DMS114 treated with DMSO at 0.1 percent for 48 hours (cell line): Measurements from ENCODE around the gene KIFC1.

ENCODE experiments used
- DNase-seq: peaks from one replicate; lab custom pipeline; 2025; ENCODE audit not compliant: unreplicated experiment; lab: John Stamatoyannopoulos, UW

KIFC1 gene

DNA sequence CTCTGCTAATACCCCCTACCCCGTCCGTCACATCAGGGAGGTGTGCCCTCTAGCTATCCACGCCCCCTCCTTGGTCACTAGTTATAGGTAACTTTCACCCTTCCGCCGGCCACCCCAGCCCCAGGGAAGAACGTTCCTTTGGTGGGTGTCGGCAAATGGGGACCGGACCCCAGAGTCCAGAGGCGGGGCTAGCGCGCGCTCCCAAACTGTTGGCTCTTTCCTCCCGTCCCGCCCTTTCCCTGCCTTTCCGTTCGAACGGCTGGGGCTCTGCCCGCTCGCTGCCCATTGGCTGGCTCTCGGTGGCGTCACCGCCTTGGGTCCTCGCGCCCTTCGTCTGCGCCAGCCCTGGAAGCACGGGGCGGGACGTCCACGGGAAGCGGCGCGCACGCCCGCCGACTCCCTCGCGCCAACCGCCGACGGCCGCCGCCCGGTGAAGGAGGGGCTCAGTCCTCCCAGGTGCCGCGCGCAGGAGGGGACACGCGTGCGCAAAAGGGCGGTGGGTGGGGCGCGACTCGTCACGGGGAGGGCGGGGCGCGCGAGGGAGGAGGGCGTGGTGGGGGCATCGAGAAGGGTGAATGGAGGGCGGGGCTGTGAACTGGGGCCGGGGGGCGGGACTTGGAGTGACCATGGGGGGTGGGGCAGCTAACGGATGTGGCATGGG is 18.6 kb downstream of the KIFC1 start:
- DNase-seq = peak; percentile 97

DNA sequence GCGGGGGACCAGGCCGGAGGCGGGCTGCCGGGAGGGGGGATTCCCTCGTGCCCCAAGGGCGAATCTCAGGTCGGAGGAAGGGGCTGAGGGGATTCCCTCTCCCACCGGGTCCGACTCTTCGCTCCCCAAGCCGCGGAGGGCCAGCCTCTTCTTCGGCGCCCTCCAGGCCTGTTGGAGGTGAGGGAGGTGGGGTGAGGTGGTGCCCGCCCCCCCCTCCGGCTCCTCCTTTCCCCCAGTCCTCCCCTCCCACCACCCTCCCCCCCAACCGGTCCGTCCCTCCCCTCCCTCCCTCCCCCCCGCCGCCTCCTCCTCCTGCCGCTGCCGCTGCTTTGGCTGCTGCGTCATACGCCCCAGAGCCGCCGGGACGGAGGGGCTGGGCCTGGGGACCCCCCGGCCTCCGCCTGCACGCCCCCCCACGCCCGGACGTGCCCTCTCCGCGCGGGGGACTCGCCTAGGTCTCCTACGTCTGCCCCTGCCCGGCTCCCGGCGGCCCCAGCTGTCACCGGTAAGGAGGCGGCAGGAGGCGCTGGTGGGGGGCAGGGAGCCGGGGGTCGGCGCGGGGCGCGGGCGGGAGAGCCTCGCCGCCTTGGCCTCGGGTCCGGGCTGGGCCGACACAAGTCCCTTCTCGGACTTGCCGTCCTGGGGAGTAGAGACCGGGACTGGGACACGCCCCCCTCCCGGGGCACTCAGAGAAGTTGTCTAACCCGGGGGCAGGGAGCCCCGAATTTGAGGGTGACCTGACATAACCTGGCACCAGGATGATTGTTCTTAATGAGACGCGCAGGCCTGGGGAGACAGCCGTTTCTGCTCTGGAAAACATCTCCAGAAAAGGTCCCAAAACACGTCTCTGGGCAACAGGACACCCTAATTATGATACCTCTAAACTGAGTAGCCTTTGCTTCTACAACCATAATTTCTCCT is 19.3 kb downstream of the KIFC1 start, which contains the start of gene PHF1:
Gene PHF1 (plus strand): TSS at position 304 of the 921 bp plus-strand sequence. CDS start 1,250 bp downstream, outside the sequence.
- no peak for DNase-seq

DNA sequence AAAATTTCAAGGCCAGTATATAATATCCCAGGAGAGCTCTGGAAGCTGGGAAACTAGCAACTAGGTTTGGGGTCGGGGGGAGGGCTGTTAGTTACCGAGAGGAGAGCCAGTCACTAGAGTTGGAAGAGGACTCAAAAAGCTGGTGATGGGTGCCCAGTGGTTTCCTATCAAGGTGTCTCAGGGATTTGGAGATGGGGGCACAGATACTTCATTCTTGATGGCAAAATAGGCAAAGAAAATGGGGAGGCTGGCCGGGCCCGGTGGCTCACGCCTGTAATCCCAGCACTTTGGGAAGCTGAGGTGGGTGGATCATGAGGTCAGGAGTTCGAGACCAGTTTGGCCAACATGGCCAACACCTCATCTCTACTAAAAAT is 20.0 kb downstream of the KIFC1 start:
- DNase-seq = no peak

DNA sequence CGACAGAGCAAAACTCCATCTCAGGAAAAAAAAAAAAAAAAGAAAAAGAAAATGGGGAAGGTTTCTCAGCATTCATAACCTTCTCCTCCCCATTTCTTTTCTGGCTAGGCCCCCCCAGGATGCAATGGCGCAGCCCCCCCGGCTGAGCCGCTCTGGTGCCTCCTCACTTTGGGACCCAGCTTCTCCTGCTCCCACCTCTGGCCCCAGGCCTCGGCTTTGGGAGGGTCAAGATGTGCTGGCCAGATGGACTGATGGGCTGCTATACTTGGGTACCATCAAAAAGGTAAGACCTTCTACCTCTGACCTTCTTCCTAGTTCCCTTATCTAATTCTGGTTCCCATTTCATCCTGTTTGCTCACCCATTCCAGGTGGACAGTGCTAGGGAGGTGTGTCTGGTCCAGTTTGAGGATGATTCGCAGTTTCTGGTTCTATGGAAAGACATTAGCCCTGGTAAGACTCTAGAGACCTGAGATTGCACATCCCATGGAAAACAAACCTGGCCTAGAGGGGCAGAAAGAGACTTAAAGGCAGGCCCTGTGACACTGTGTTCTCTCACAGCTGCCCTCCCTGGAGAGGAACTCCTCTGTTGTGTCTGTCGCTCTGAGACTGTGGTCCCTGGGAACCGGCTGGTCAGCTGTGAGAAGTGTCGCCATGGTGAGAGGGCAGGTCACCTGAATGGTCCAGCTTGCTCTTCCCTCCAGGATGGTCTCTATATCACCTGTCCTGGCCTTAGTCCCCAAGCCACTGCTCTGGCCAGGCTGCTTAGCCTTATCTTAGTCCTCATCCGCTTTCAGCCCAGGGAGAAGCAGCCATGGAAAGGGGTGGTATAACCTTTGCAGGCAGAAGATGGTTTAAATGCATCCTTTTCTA is 20.8 kb downstream of the KIFC1 start:
- DNase-seq = no peak

DNA sequence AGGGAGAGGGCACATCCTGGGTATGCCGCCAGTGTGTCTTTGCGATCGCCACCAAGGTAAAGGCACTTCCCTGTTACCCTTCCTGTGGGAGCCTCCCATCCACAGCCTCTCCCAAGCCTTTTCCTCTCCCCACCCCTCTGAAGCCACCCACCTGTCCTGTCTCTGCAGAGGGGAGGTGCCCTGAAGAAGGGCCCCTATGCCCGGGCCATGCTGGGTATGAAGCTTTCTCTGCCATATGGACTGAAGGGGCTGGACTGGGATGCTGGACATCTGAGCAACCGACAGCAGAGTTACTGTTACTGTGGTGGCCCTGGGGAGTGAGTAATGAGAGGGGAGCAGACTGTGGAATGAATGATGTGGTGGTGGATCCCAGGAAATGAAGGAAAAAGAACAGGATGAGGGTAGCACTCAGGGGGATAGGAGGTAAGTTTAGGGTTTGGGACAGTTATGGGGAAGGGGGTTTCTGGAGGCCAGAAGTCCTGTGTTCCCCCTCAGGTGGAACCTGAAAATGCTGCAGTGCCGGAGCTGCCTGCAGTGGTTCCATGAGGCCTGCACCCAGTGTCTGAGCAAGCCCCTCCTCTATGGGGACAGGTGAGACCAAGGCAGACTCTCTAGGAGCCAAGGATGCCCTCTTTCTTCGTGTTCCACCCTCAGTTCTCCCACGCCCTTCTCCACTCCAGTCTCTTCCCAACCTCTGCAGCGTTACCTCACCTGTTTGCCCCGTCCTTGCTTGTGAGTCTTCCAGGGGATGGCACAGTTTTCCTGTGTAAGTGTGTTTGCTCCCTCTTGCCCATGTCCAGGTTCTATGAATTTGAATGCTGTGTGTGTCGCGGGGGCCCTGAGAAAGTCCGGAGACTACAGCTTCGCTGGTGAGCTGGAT is 21.9 kb downstream of the KIFC1 start:
- DNase-seq = no peak

DNA sequence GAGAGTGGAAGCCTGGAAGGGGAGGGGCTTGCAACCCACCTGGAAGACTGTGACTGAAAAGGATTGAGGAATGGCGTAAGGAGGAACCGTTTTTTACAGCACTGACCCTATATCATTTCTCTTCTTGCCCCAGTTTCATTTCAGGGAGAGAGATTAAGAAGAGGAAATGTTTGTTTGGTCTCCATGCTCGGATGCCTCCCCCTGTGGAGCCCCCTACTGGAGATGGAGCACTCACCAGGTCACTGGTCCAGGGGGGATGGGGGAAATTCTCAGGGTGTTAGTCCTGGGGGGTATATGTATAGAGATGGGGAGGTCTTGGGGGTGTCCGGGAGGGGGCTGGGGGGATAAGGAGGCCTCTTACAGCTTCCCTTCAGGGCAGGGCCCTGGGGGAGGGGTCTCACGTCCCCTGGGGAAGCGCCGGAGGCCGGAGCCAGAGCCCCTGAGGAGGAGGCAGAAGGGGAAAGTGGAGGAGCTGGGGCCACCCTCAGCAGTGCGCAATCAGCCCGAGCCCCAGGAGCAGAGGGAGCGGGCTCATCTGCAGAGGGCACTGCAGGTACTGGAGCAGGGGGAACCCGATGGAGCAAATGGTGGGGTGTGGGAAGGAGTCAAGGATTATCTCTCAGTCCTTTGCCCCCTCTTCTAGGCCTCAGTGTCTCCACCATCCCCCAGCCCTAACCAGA is 23.1 kb downstream of the KIFC1 start:
- DNase-seq = no peak

DNA sequence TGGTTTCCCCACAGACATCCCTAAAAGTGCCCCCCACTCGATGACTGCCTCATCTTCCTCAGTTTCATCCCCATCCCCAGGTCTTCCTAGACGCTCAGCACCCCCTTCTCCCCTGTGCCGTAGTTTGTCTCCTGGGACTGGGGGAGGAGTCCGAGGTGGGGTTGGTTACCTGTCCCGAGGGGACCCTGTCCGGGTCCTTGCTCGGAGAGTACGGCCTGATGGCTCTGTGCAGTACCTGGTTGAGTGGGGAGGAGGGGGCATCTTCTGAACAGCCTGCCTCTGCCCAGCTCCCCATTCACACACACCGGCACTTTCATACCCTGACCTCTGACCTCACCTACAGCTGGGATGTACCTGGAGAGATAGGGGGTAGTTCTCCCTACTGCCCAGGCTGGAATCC is 24.2 kb downstream of the KIFC1 start:
- no peak for DNase-seq

DNA sequence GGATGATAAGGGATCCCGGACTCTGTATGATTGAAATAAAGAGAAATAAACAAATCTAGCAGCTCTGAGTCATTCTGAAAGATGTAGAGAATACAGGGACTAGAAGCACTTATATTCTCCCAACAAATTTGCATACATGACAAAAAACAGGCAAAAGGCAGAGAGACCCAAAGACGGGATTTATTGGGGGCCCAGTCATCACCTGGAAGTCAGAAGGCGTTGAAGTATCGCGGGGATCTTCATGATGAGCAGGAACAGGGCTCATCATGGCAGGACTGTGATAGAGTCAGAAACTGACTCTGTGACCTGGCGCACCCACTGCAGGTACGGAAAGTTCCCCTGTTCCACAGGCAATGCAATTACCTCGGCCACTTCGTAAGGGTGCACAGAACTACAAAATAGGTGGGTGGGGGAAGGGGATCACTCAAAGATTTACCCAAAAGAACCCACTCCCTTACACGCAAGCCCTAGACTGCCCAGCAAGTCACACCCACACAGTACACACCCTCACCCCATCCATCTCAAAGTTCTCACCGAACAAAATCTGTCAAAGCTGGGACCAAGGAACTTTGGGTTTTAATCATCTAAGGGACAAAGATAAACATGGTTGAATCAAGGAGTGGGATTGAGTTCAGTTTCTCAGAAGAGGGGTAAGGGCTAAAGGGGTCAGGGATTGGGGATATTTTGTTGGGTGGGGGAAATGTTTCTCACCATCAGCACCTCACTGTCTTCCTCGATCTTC is 24.9 kb downstream of the KIFC1 start:
- DNase-seq = no peak

DNA sequence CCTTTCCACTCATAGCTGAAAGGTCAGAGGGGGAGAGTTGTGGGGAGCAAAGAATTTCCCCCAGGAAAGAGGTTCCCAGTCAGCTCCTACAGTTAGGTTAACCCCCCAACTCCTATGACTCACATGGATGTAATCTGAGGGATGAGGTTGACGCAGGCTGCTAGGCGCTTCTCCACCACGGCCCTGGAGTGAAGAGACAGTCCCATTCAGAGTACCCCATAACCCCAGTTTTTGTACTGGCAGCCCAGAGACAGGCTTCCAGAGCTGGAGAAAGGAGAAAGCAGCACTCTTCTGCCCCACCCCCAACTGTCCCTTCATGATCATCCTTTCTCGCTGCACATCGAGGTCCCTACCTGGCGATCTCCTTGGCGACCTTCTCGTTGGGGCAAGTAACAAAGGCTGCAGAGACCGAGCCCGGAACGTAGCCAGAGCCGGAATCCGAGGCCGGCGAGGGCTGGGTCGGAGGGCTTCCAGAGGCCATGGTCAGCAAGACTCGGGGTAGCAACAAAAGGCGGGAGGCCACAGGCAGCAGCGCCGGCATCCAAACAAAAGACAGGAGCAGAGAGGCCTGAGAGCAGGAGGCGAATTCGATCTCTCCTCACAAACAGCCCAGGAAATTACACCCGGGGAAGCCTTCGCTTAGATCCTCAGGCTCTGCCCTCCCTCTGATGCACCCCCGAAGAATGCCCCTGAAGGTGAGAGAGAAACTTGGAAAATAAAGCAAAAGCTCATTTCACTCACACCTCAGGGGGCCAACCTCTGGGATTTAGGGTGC is 25.7 kb downstream of the KIFC1 start:
- DNase-seq = no peak

DNA sequence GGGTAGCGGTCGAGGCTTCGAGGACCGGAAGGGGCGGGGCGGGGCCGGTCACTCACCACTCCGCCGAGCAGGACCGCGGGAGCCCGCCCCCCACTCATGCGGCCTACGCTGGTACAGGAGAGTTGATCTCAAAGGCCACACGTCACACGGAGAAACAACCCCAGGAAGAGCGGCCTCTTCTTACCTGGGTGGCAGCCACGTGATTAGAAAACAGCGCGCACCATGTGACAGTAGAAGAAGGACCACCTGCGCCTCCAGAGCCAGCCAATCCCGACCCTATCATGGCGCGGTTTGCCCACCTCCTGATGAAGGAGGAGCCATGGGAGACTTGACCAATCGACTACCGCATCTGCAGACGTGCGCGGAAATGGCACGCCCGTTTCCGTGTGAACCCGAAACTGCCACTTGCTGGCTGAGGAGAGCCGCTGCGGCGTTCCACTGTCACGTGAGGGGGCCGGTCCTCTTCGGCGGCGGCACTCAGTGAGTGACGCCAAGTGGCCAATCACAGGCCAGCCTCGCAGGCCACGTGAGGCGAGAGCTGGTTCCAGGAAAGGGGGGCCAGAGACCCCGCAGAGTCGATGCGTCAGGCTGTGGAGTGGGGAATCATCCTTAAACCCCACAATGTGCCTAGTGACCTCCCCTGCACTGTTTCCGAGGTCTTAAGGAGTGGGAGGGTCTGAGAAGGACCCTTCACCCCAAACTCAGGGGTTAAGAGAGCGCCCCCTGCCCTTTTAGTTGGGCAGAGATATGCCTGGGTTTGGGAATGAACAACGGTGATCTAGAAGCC is 26.5 kb downstream of the KIFC1 start, which contains the start of gene CUTA:
Gene CUTA (minus strand): TSS at position 205 of the 787 bp plus-strand sequence. CDS start 107 bp downstream, at position 98.
- DNase-seq = peak; percentile 99

DNA sequence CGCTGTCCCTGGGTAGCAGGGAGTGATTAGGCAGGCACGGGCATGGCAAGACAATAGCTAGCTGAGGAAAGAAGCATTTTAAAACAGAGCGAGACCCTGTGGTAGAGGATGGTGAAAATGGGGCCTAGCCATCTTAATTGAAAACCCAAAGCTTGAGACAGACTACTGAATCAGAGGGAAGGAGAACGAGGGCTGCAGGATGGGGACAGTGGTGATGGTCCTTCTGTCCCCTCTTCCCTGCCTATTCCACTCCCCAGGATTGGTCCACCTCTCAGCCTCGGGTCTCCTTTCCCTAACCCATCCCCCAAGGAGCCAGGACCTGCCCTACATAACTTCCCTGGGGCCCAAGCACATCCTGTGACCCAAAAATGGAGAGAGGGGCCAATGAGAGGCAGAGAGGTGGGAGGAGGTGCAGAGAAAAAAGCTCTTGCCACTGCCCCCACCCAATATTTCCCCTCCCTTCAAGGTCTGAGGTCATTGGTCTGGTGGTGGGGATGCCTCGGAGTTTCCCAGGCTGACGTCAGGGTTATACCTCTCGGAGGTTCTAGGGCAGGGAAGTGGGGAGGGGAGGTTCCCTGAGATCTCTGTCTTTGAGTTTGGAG is 27.2 kb downstream of the KIFC1 start:
- no peak for DNase-seq

DNA sequence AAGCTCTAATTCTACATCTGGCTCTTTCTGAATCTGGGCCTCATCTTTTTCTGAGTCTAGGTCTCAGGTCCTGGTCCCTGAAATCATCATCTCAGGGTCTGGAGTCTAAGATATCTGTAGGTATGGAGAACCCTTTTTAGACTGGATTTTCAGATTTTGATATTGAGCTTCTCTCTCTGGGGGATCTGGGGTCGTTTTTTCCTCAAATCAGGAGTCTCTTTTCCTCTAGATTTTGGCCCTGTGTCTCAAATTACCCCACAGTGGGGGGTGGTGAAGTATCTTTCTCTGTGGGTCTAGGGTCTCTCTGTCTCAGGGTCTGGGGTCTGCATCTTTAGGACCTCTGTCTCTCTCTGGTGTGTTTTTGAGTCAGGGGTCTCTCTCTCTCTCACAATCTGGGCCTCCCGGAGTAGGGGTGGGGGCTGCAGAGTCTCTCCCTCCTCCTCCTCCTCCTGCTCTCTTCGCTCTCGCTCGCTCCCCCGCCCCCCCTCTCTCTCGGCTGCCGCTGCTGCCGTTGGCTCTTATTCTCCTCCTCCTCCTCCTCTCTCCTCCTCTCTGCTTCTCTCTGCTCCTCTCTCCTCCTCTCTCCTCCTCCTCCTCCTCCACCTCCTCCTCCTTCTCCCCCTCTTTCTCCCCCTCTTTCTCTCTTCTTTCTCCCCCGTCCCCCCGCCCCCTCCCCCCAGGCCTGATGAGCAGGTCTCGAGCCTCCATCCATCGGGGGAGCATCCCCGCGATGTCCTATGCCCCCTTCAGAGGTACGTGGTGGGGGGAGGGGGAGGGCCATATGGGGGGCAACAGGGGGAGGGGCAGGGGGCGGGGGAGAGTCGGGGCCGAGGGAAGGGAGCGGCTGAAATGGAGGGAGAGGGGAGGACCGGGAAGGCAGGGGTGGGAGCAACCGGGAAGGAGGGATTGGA is 28.2 kb downstream of the KIFC1 start, which contains the start of gene SYNGAP1:
Gene SYNGAP1 (plus strand): TSS at position 486 of the 911 bp plus-strand sequence. CDS start 200 bp downstream, at position 686.
- no peak for DNase-seq

DNA sequence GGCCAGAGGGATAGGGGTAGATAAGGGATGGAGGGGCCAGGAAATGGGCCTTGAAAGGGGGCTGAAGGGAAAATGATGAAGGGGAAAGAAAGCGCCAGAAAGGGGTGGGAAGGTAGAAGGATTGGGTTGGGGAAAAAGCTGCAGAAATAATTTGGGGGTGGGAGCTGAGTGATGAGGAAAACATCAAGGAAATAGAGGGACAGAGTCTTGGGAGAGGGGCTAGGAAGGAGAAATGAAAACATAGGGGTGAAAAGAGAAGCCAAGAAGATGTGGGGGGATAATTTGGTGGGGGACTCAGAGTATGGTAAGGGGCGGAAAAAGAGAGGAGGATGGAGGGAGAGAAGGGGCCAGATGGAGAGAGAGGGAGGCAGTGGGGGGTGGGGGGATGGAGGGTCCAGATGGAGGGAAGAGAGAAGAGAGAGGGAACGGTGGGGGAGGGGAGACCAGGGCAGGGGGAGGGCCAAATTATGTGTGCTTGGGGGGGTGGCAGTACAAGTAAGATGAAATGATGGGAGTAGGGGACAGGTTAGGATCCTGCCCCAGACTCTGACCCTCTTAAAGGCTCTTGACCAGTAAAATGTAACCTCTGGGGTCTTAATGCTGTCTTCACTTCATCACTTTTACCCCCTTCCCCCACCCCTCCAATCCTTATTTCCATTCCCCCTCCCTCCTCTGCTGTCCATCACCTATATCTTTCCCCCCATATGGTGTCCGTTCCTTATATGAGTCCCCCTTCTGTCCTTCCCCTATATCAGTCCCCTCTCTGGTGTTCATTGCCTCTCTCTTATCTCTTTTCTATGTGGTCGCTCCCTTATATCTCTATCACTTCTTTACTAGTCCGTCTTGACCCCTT is 29.1 kb downstream of the KIFC1 start:
- DNase-seq = no peak

DNA sequence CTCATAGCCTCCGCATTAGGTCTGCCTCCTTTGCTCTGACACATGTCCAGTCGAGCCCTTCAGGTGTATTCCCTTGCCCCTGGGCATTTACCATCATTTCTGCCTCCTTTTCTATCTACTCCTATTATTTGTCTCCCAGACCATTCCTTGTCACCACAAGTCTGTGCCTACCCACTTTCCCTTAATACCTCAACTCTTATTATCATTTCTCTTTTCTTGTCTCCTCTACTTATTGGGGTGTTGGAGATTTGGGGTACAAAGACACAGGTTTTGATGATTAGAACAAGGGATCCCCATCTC is 29.7 kb downstream of the KIFC1 start:
- no peak for DNase-seq

DNA sequence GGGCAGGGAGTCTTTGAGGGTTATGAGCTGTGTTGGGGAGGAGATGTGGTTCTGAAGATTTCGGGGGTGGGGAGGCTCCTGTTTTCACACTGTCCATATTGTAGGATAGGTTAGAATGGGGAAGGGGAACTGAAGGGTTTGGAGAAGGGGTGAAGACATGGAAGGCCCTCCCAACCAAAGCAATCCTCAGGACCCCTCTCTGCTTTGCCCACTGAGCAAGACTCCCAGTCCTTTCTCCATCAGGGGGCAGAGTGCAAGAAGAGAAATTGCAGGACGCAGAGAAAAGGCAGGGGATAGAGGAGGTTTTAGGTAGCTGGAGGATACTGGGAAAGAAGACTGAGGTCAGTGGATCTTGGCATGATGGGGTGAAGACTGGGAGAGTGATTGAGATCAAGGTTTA is 32.2 kb downstream of the KIFC1 start:
- no peak for DNase-seq
